ENCODE results near the gene DNAAF6. TPM values are rescaled to one million over a fixed set of nuclear protein-coding genes. Genes with fewer than 3 reads are reported as not detected.
"Not testable (repeated sequence)": the region's sequence is repeated elsewhere in the genome, so short reads cannot be mapped to it uniquely, and the experiment has no call there.

DNAAF6 gene
- not detected for total RNA-seq (ENCODE audit: unreplicated experiment)
- long read RNA-seq, result 0 reads

DNA sequence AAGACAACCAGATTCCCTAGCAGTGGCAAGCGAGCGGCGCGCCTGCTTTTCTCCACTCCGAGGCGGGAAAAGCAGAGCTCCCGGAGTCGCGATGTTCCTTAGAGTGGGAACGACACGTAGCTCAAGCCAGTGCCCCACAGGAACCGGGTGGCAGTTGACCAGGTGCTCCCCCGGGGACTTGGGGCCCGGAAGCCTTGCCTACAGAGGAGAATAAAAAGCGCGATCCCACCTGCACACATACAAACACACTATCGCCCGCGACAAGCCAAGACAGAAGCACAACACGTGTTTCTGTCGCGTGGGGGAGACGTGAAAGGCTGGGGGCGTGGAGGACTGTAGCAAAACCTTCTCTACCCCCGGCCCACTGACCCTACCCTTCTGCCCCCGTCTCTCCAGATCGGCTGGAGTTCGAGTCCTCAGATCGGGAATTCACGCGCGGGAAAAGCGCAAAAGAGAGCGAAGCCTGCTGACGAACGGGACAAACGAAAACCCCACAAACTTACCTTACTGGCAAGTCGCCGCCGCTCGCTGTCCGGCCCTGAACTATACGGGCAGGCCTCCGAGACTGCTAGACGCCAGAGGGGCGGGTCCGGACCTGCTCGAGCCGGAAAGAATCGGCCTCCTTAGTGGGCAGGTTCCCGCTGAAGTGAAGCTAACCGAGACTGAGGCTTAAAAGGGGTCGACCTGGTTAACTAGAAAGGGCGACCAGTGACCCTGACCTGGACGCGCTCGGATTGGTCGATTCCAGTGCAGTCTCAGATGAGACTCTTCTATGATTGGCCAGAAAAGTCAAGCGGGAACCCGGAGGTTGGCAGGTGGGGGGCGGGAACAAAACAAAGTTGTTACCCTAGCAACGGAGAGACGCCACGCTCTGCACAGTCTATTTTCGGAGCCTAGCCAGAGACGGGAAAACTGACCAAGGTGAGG lies at the start of gene DNAAF6, which contains the start of gene NUP62CL:
Gene DNAAF6, plus strand, starts transcription at position 842 of the 927 bp plus-strand sequence. CDS start 6,265 bp downstream, outside the sequence.
Gene NUP62CL, minus strand, starts transcription at position 664 of the 927 bp plus-strand sequence. CDS start 31,287 bp downstream, outside the sequence.
- Mint-ChIP-seq H3K9me3 (ENCODE audit: unreplicated experiment) (no peaks in the 10 kb centered on the region), H3K4me3 (ENCODE audit: unreplicated experiment) (peak within 1 kb of the TSS; percentile 92), H3K4me1 (ENCODE audit: low read depth, unreplicated experiment) (no peaks in the 10 kb centered on the region), H3K27me3 (ENCODE audit: unreplicated experiment) (no peaks in the 10 kb centered on the region), H3K27ac (ENCODE audit: unreplicated experiment) (no peak within 1 kb of the TSS), H3K36me3 (ENCODE audit: unreplicated experiment) (no peaks in the 10 kb centered on the region)
- no peak for TF ChIP-seq CTCF (IDR thresholded peaks at IDR 0.05; ENCODE audit: partially characterized antibody, unreplicated experiment)
- peak; percentile 57 for DNase-seq

DNA sequence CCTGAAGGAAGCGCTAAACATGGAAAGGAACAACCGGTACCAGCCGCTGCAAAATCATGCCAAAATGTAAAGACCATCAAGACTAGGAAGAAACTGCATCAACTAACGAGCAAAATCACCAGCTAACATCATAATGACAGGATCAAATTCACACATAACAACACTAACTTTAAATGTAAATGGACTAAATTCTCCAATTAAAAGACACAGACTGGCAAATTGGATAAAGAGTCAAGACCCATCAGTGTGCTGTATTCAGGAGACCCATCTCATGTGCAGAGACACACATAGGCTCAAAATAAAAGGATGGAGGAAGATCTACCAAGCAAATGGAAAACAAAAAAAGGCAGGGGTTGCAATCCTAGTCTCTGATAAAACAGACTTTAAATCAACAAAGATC lies 48.8 kb upstream of the DNAAF6 start:
- not testable (repeated sequence) for H3K9me3 Mint-ChIP-seq (ENCODE audit: unreplicated experiment); H3K4me1 Mint-ChIP-seq (ENCODE audit: low read depth, unreplicated experiment); H3K27ac Mint-ChIP-seq (ENCODE audit: unreplicated experiment); DNase-seq; H3K36me3 Mint-ChIP-seq (ENCODE audit: unreplicated experiment); H3K27me3 Mint-ChIP-seq (ENCODE audit: unreplicated experiment); H3K4me3 Mint-ChIP-seq (ENCODE audit: unreplicated experiment)

DNA sequence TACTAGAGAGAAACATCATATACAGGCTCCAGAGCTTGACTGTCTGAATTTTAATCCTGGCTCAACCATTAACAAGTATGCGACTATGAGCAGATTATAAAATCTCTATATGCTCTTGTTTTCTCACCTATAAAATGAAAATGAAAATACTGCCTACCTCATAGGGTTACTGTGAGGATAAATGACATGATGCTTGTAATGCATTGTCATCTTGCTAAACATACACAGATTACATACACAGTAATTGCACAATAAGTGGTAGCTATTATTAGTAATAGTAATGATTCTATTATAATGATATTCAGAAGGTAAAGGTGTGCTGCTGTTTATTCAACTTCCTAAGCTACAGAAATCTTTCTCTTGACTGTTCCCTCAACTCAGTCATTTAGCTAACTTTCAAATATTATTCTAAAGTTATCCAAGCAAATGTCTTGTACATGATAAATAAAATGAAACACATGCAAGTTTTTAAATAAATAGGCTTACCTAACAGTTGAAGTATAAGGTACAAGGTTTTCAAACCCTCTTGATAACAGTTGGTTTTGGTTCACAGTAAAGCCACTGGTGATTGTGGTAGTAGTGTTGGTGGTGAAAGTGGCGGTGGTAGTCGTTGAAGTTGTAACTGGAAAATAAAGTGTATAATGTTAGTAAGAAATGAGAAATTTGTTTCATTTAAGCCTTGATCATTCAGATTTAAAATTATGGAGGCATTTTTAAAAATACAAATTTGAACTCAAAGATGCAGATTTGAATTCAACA lies 39.1 kb upstream of the DNAAF6 start:
- no peak for TF ChIP-seq CTCF (IDR thresholded peaks at IDR 0.05; ENCODE audit: partially characterized antibody, unreplicated experiment)
- H3K9me3 Mint-ChIP-seq (ENCODE audit: unreplicated experiment), result peaks cover 2% of the 10 kb centered on the region
- no peak overlapping the region for H3K4me3 Mint-ChIP-seq (ENCODE audit: unreplicated experiment)
- no peaks in the 10 kb centered on the region for H3K36me3 Mint-ChIP-seq (ENCODE audit: unreplicated experiment)
- H3K27ac Mint-ChIP-seq (ENCODE audit: unreplicated experiment), result no peak overlapping the region
- no peak for DNase-seq
- H3K4me1 Mint-ChIP-seq (ENCODE audit: low read depth, unreplicated experiment), result no peaks in the 10 kb centered on the region
- H3K27me3 Mint-ChIP-seq (ENCODE audit: unreplicated experiment), result no peaks in the 10 kb centered on the region

DNA sequence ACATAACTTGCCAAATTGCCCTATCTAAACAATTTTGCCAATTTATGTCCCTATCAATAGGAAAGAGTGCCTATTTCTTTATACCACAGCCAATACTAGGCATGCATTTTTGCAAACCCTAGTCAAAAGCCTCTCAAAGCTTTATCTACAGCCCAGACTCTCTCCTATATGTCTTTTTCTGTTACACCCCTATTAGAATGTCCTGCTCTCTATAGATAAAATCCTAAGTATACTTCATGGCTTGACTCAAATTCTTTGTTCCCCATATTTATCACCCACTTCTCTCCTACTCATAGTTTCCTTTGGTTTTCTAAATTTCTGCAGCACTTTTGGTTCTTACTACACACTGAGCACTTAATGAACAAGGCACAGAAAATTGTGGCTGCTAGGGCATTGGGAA lies 38.2 kb upstream of the DNAAF6 start:
- Mint-ChIP-seq H3K36me3 (ENCODE audit: unreplicated experiment) (no peaks in the 10 kb centered on the region), H3K27ac (ENCODE audit: unreplicated experiment) (no peak overlapping the region), H3K4me1 (ENCODE audit: low read depth, unreplicated experiment) (no peaks in the 10 kb centered on the region), H3K27me3 (ENCODE audit: unreplicated experiment) (no peaks in the 10 kb centered on the region), H3K9me3 (ENCODE audit: unreplicated experiment) (peaks cover 2% of the 10 kb centered on the region), H3K4me3 (ENCODE audit: unreplicated experiment) (no peak overlapping the region)
- no peak for TF ChIP-seq CTCF (IDR thresholded peaks at IDR 0.05; ENCODE audit: partially characterized antibody, unreplicated experiment)
- DNase-seq, result no peak

DNA sequence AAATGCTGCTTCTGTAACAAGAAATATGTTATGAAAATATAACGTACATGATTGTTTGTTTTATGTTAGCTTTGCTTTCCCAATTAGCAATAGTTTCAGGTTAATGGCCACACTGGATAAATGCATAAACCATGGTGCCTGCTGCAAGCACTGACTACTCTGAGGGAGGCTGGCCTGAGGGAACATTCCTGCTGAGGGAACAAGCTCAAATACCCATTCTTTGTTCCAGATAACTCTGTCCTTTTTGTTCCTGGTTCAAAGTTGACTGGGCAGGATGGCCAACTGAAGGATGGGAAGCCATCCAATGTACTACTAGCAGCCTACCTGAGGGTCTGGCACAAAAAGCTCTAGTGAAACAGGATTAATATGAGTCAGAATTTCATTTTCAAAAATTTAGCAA lies 37.7 kb upstream of the DNAAF6 start:
- Mint-ChIP-seq H3K4me1 (ENCODE audit: low read depth, unreplicated experiment) (no peaks in the 10 kb centered on the region), H3K9me3 (ENCODE audit: unreplicated experiment) (peaks cover 2% of the 10 kb centered on the region), H3K36me3 (ENCODE audit: unreplicated experiment) (no peaks in the 10 kb centered on the region), H3K27me3 (ENCODE audit: unreplicated experiment) (no peaks in the 10 kb centered on the region), H3K4me3 (ENCODE audit: unreplicated experiment) (no peak overlapping the region), H3K27ac (ENCODE audit: unreplicated experiment) (no peak overlapping the region)
- TF ChIP-seq CTCF (IDR thresholded peaks at IDR 0.05; ENCODE audit: partially characterized antibody, unreplicated experiment), result no peak
- no peak for DNase-seq
